GM12878 (cell line): ENCODE results near the gene CREB5. TPM values are rescaled to one million over a fixed set of nuclear protein-coding genes. Genes with fewer than 3 reads are reported as not detected.
A peak's percentile ranks its signal among the peaks of the same experiment; 100 is the strongest.

Experiments
- BMI1 ChIP-seq: fragments of 450-650 bp; IDR thresholded peaks from 2 replicates; pipeline ENCODE4 v1.6.1; 2016; ENCODE audit warnings: mild to moderate bottlenecking, moderate library complexity, borderline replicate concordance
- CHD1 ChIP-seq: IDR thresholded peaks from 2 replicates; pipeline ENCODE4 v1.6.1; 2012; ENCODE audit warnings: low read depth, low read length, improper control_type of control experiment
- CREM ChIP-seq: IDR thresholded peaks from 2 replicates; pipeline ENCODE4 v1.6.1; 2014; ENCODE audit warnings: antibody characterized with exemption, low read depth
- IKZF1 ChIP-seq: fragments of 450-650 bp; conservative IDR thresholded peaks from 2 replicates; pipeline ENCODE4 v1.6.1; 2017; ENCODE audit warnings: antibody characterized with exemption, mild to moderate bottlenecking
- NFIC ChIP-seq: IDR thresholded peaks from 2 replicates; pipeline ENCODE4 v1.6.1; 2012; ENCODE audit warnings: low read depth, mild to moderate bottlenecking, inconsistent platforms, low read length, moderate library complexity
- SMARCA5 ChIP-seq: fragments of 450-650 bp; IDR thresholded peaks from 2 replicates; pipeline ENCODE4 v1.6.1; 2017; ENCODE audit warnings: mild to moderate bottlenecking
- SMC3 ChIP-seq: IDR thresholded peaks from 2 replicates; pipeline ENCODE4 v1.6.1; 2011; ENCODE audit warnings: low read length, improper control_type of control experiment, borderline replicate concordance
- TCF7 ChIP-seq: IDR thresholded peaks from 2 replicates; pipeline ENCODE4 v1.6.1; 2014; ENCODE audit warnings: antibody characterized with exemption, borderline replicate concordance
- ZBED1 ChIP-seq: IDR thresholded peaks from 2 replicates; pipeline ENCODE4 v1.6.1; 2016; ENCODE audit warnings: borderline replicate concordance
- ZSCAN29 ChIP-seq: fragments of 450-650 bp; IDR thresholded peaks from 2 replicates; pipeline ENCODE4 v1.6.1; 2017; ENCODE audit warnings: mild to moderate bottlenecking, moderate library complexity
- polyA plus RNA-seq, 11 experiments: library from polyadenylated mRNA; depleted of rRNA in 4 of 11; unstranded in 6 of 11; stranded (reverse) in 5 of 11; fragments of >200 nt; fragmentation: Nextera tagmentation in 4 of 11; fragmentation: Illumina TruSeq in 1 of 11; extraction: Ambion mirVana in 4 of 11; extraction: Trizol in 1 of 11; gene quantifications; 1 replicate in 1 of 11; 2 replicates in 10 of 11; pipeline versions ENCODE4 v1.2.1 to v1.2.3, GENCODE V29; 2011 to 2016; ENCODE audit warnings: inconsistent platforms in 2 of 11, missing spikeins in 2 of 11, low read depth in 1 of 11
- total RNA-seq, 4 experiments: library from RNA; depleted of rRNA in 3 of 4; stranded (reverse); fragments of >200 nt in 3 of 4; fragmentation: Illumina TruSeq in 1 of 4; extraction: Trizol in 1 of 4; gene quantifications; 2 replicates each; pipeline versions ENCODE4 v1.2.1 to v1.2.3, GENCODE V29; 2013 to 2021
- TF ChIP-seq, protein P1 (sequence below): fragments of 450-650 bp; IDR thresholded peaks from 2 replicates; pipeline ENCODE4 v1.6.1; 2017; ENCODE audit warnings: mild to moderate bottlenecking, low read depth, inconsistent platforms; ENCODE audit not compliant: poor library complexity, severe bottlenecking
- TF ChIP-seq, protein P2 (sequence below): fragments of 450-650 bp; IDR thresholded peaks from 2 replicates; pipeline ENCODE4 v1.6.1; 2016; ENCODE audit warnings: mild to moderate bottlenecking
- TF ChIP-seq, protein P3 (sequence below): fragments of 450-650 bp; conservative IDR thresholded peaks from 2 replicates; pipeline ENCODE4 v1.6.1; 2017; ENCODE audit warnings: mild to moderate bottlenecking, moderate library complexity
- TF ChIP-seq, protein P4 (sequence below): IDR thresholded peaks from 2 replicates; pipeline ENCODE4 v1.6.1; 2012; ENCODE audit warnings: improper control_type of control experiment, low read depth, low read length; ENCODE audit not compliant: insufficient replicate concordance
- TF ChIP-seq, protein P5 (sequence below): IDR thresholded peaks from 2 replicates; pipeline ENCODE4 v1.6.1; 2012; ENCODE audit warnings: low read length, inconsistent platforms
- TF ChIP-seq, protein P6 (sequence below): IDR thresholded peaks from 2 replicates; pipeline ENCODE4 v1.6.1; 2011; ENCODE audit warnings: low read depth, mild to moderate bottlenecking, low read length, moderate library complexity, borderline replicate concordance; ENCODE audit errors: extremely low read depth

CREB5 gene
- total and polyA plus RNA-seq, 10 of the 15 experiments (the other 5 are each of a cell fraction or from before 2014, with no cell fraction given) = 12.9 to 74.1 (median 53.0) TPM

DNA sequence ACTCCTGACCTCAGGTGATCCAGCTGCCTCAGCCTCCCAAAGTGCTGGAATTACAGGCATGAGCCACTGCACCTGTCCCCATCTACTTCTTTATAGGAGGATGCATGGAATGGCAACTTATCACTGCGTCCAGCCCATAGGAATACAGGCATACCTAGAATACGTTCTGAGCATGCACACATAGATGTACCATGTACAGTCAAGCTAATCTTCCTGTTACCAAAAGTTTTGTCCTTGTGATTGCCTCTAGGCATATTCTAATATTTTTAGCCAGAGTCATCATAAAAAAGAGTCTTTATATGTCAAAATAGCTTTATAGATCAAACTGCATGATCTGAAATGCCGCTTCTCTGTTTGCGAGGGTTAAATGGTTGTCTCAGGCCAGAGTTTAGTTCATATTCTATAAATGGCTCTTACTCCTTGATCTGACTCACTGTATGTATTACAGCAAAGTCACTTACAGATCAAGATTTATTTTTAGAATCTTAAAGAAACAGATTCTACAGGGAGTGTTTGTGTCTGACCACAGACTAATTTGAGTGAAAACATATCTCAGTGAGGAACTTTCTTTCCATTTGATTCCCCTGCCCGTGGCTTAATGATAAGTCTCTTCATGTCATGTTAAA, 210.9 kb downstream of the CREB5 start (continued):
- TF ChIP-seq, protein P1, sequence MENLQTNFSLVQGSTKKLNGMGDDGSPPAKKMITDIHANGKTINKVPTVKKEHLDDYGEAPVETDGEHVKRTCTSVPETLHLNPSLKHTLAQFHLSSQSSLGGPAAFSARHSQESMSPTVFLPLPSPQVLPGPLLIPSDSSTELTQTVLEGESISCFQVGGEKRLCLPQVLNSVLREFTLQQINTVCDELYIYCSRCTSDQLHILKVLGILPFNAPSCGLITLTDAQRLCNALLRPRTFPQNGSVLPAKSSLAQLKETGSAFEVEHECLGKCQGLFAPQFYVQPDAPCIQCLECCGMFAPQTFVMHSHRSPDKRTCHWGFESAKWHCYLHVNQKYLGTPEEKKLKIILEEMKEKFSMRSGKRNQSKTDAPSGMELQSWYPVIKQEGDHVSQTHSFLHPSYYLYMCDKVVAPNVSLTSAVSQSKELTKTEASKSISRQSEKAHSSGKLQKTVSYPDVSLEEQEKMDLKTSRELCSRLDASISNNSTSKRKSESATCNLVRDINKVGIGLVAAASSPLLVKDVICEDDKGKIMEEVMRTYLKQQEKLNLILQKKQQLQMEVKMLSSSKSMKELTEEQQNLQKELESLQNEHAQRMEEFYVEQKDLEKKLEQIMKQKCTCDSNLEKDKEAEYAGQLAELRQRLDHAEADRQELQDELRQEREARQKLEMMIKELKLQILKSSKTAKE = peak; percentile 56
- TF ChIP-seq SMARCA5 (no peak), ZSCAN29 (no peak), CHD1 (no peak), CREM (peak; percentile 62; the same call in 1 of the 2 replicates), IKZF1 (no peak), NFIC (peak; percentile 88), BMI1 (no peak), SMC3 (no peak), TCF7 (no peak), ZBED1 (peak; percentile 62; the same call in 1 of the 2 replicates)
- TF ChIP-seq, protein P2, sequence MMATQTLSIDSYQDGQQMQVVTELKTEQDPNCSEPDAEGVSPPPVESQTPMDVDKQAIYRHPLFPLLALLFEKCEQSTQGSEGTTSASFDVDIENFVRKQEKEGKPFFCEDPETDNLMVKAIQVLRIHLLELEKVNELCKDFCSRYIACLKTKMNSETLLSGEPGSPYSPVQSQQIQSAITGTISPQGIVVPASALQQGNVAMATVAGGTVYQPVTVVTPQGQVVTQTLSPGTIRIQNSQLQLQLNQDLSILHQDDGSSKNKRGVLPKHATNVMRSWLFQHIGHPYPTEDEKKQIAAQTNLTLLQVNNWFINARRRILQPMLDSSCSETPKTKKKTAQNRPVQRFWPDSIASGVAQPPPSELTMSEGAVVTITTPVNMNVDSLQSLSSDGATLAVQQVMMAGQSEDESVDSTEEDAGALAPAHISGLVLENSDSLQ = no peak
- TF ChIP-seq, protein P3, sequence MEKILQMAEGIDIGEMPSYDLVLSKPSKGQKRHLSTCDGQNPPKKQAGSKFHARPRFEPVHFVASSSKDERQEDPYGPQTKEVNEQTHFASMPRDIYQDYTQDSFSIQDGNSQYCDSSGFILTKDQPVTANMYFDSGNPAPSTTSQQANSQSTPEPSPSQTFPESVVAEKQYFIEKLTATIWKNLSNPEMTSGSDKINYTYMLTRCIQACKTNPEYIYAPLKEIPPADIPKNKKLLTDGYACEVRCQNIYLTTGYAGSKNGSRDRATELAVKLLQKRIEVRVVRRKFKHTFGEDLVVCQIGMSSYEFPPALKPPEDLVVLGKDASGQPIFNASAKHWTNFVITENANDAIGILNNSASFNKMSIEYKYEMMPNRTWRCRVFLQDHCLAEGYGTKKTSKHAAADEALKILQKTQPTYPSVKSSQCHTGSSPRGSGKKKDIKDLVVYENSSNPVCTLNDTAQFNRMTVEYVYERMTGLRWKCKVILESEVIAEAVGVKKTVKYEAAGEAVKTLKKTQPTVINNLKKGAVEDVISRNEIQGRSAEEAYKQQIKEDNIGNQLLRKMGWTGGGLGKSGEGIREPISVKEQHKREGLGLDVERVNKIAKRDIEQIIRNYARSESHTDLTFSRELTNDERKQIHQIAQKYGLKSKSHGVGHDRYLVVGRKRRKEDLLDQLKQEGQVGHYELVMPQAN = no peak
- TF ChIP-seq, protein P4, sequence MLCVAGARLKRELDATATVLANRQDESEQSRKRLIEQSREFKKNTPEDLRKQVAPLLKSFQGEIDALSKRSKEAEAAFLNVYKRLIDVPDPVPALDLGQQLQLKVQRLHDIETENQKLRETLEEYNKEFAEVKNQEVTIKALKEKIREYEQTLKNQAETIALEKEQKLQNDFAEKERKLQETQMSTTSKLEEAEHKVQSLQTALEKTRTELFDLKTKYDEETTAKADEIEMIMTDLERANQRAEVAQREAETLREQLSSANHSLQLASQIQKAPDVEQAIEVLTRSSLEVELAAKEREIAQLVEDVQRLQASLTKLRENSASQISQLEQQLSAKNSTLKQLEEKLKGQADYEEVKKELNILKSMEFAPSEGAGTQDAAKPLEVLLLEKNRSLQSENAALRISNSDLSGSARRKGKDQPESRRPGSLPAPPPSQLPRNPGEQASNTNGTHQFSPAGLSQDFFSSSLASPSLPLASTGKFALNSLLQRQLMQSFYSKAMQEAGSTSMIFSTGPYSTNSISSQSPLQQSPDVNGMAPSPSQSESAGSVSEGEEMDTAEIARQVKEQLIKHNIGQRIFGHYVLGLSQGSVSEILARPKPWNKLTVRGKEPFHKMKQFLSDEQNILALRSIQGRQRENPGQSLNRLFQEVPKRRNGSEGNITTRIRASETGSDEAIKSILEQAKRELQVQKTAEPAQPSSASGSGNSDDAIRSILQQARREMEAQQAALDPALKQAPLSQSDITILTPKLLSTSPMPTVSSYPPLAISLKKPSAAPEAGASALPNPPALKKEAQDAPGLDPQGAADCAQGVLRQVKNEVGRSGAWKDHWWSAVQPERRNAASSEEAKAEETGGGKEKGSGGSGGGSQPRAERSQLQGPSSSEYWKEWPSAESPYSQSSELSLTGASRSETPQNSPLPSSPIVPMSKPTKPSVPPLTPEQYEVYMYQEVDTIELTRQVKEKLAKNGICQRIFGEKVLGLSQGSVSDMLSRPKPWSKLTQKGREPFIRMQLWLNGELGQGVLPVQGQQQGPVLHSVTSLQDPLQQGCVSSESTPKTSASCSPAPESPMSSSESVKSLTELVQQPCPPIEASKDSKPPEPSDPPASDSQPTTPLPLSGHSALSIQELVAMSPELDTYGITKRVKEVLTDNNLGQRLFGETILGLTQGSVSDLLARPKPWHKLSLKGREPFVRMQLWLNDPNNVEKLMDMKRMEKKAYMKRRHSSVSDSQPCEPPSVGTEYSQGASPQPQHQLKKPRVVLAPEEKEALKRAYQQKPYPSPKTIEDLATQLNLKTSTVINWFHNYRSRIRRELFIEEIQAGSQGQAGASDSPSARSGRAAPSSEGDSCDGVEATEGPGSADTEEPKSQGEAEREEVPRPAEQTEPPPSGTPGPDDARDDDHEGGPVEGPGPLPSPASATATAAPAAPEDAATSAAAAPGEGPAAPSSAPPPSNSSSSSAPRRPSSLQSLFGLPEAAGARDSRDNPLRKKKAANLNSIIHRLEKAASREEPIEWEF = no peak
- TF ChIP-seq, protein P5, sequence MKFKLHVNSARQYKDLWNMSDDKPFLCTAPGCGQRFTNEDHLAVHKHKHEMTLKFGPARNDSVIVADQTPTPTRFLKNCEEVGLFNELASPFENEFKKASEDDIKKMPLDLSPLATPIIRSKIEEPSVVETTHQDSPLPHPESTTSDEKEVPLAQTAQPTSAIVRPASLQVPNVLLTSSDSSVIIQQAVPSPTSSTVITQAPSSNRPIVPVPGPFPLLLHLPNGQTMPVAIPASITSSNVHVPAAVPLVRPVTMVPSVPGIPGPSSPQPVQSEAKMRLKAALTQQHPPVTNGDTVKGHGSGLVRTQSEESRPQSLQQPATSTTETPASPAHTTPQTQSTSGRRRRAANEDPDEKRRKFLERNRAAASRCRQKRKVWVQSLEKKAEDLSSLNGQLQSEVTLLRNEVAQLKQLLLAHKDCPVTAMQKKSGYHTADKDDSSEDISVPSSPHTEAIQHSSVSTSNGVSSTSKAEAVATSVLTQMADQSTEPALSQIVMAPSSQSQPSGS = peak; percentile 90
- TF ChIP-seq, protein P6, sequence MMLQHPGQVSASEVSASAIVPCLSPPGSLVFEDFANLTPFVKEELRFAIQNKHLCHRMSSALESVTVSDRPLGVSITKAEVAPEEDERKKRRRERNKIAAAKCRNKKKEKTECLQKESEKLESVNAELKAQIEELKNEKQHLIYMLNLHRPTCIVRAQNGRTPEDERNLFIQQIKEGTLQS = no peak
